ENCODE measurements around the gene FLRT2.

DNA sequence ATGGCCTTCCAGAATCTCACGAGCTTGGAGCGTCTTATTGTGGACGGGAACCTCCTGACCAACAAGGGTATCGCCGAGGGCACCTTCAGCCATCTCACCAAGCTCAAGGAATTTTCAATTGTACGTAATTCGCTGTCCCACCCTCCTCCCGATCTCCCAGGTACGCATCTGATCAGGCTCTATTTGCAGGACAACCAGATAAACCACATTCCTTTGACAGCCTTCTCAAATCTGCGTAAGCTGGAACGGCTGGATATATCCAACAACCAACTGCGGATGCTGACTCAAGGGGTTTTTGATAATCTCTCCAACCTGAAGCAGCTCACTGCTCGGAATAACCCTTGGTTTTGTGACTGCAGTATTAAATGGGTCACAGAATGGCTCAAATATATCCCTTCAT is 92.2 kb downstream of the FLRT2 start:
- TF ChIP-seq, protein P1, sequence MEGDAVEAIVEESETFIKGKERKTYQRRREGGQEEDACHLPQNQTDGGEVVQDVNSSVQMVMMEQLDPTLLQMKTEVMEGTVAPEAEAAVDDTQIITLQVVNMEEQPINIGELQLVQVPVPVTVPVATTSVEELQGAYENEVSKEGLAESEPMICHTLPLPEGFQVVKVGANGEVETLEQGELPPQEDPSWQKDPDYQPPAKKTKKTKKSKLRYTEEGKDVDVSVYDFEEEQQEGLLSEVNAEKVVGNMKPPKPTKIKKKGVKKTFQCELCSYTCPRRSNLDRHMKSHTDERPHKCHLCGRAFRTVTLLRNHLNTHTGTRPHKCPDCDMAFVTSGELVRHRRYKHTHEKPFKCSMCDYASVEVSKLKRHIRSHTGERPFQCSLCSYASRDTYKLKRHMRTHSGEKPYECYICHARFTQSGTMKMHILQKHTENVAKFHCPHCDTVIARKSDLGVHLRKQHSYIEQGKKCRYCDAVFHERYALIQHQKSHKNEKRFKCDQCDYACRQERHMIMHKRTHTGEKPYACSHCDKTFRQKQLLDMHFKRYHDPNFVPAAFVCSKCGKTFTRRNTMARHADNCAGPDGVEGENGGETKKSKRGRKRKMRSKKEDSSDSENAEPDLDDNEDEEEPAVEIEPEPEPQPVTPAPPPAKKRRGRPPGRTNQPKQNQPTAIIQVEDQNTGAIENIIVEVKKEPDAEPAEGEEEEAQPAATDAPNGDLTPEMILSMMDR (IDR thresholded peaks at IDR 0.05) = no peak
- no peak for TF ChIP-seq POLR2A (IDR thresholded peaks at IDR 0.05; ENCODE audit: low read depth)
- TF ChIP-seq EP300 (IDR thresholded peaks at IDR 0.05) = no peak
